HepG2 (cell line): ENCODE results near the gene MAP1B. TPM values are rescaled to one million over a fixed set of nuclear protein-coding genes. Genes with fewer than 3 reads are reported as not detected.
A peak's percentile ranks its signal among the peaks of the same experiment; 100 is the strongest.

Source experiments
- BORCS8-MEF2B ChIP-seq: sonication (generic); formaldehyde crosslinking; IDR thresholded peaks from 2 replicates; pipeline ENCODE4 v1.8.0; 2022; ENCODE audit warnings: mild to moderate bottlenecking, missing genetic modification reagents
- E2F1 ChIP-seq: sonication (generic); formaldehyde crosslinking; IDR thresholded peaks from 2 replicates; pipeline ENCODE4 v1.5.0; 2020; ENCODE audit warnings: missing genetic modification reagents
- MED13 ChIP-seq: sonication (generic); formaldehyde crosslinking; IDR thresholded peaks from 2 replicates; pipeline ENCODE4 v1.5.0; 2020; ENCODE audit warnings: missing genetic modification reagents
- SNAPC4 ChIP-seq: sonication (generic); formaldehyde crosslinking; IDR thresholded peaks from 2 replicates; pipeline ENCODE4 v1.4.0; 2020; ENCODE audit warnings: mild to moderate bottlenecking, missing genetic modification reagents
- SRSF9 ChIP-seq: fragments of 200-400 bp; formaldehyde crosslinking; IDR thresholded peaks from 2 replicates; pipeline ENCODE4 v1.6.1; 2018; ENCODE audit warnings: borderline replicate concordance, mild to moderate bottlenecking, low read depth, low read length; ENCODE audit not compliant: insufficient read depth, poor library complexity, severe bottlenecking
- YEATS4 ChIP-seq: sonication (generic); formaldehyde crosslinking; IDR thresholded peaks from 2 replicates; pipeline ENCODE4 v1.4.0; 2020; ENCODE audit warnings: missing genetic modification reagents, borderline replicate concordance
- ZNF446 ChIP-seq: sonication (generic); formaldehyde crosslinking; IDR thresholded peaks from 2 replicates; pipeline ENCODE4 v1.5.0; 2020; ENCODE audit warnings: mild to moderate bottlenecking, missing genetic modification reagents
- ZNF503 ChIP-seq: sonication (generic); formaldehyde crosslinking; IDR thresholded peaks from 2 replicates; pipeline ENCODE4 v1.4.0; 2020; ENCODE audit warnings: missing genetic modification reagents
- ZNF766 ChIP-seq: sonication (generic); formaldehyde crosslinking; IDR thresholded peaks from 2 replicates; pipeline ENCODE4 v1.5.0; 2020; ENCODE audit warnings: missing genetic modification reagents, borderline replicate concordance
- polyA plus RNA-seq, 8 experiments: library from polyadenylated mRNA; depleted of rRNA in 3 of 8; stranded (reverse) in 7 of 8; unstranded in 1 of 8; fragments of >200 nt; fragmentation: Illumina TruSeq in 4 of 8; extraction: Trizol in 4 of 8; gene quantifications; 2 replicates each; pipeline versions ENCODE4 v1.2.1 to v1.2.3, GENCODE V29; 2011 to 2016; ENCODE audit warnings: low read depth in 4 of 8, missing spikeins in 1 of 8, mixed read lengths in 1 of 8; ENCODE audit not compliant: insufficient read depth in 1 of 8
- total RNA-seq, 5 experiments: library from RNA; depleted of rRNA; stranded (reverse); fragments of >200 nt; fragmentation: Illumina TruSeq; extraction: Trizol; gene quantifications; 2 replicates each; pipeline ENCODE4 v1.2.3, GENCODE V29; 2016; ENCODE audit warnings: low read depth in 1 of 5
- TF ChIP-seq, protein P1 (sequence below): sonication (generic); formaldehyde crosslinking; IDR thresholded peaks from 2 replicates; pipeline ENCODE4 v1.5.0; 2020; ENCODE audit warnings: mild to moderate bottlenecking, missing genetic modification reagents, borderline replicate concordance

The MAP1B gene
- total and polyA plus RNA-seq, 2 of the 13 experiments (the other 11 are each of a cell fraction or from before 2014, with no cell fraction given) = 3.3 to 6.2 TPM

DNA sequence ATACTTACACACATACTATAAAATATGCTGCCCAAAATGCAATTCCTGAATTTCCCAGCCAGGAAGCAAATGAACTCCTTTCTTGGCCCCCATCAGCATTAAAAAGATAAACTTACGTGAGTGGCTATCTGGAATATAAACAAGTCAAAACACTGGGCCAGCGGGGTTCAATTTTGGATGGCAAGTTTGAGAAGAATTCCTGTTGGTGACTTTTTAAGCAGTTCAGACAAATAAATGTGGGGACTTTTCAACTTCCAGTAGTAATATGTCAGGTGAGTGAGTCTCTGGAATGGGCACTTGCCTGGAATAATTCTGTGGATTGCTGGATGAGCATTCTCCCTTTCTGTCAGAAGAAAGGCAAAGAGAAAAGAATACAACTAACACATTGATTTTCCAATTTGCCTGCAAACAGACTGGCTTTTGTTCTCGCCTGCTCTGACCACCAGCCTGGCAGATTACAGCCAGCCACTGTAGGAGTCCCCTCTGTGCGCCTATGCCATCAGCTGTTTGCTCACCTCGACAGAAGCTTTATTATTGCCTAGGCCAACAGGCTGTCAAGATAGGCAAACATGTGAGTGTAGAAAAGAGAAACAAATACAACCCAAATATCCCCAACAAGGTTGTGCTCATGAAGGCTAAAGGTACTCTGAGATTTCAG, 134.2 kb downstream of the MAP1B start (continued):
- TF ChIP-seq, protein P1, sequence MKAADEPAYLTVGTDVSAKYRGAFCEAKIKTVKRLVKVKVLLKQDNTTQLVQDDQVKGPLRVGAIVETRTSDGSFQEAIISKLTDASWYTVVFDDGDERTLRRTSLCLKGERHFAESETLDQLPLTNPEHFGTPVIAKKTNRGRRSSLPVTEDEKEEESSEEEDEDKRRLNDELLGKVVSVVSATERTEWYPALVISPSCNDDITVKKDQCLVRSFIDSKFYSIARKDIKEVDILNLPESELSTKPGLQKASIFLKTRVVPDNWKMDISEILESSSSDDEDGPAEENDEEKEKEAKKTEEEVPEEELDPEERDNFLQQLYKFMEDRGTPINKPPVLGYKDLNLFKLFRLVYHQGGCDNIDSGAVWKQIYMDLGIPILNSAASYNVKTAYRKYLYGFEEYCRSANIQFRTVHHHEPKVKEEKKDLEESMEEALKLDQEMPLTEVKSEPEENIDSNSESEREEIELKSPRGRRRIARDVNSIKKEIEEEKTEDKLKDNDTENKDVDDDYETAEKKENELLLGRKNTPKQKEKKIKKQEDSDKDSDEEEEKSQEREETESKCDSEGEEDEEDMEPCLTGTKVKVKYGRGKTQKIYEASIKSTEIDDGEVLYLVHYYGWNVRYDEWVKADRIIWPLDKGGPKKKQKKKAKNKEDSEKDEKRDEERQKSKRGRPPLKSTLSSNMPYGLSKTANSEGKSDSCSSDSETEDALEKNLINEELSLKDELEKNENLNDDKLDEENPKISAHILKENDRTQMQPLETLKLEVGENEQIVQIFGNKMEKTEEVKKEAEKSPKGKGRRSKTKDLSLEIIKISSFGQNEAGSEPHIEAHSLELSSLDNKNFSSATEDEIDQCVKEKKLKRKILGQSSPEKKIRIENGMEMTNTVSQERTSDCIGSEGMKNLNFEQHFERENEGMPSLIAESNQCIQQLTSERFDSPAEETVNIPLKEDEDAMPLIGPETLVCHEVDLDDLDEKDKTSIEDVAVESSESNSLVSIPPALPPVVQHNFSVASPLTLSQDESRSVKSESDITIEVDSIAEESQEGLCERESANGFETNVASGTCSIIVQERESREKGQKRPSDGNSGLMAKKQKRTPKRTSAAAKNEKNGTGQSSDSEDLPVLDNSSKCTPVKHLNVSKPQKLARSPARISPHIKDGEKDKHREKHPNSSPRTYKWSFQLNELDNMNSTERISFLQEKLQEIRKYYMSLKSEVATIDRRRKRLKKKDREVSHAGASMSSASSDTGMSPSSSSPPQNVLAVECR = peak; percentile 62; the same call in 1 of the 2 replicates
- no peak for TF ChIP-seq YEATS4 (CRISPR knock-in tag)
- TF ChIP-seq MED13 = no peak
- no peak for TF ChIP-seq SRSF9
- peak; percentile 66; the same call in 1 of the 2 replicates for TF ChIP-seq ZNF503 (CRISPR knock-in tag)
- TF ChIP-seq BORCS8-MEF2B (CRISPR knock-in tag) = no peak
- TF ChIP-seq ZNF446 (CRISPR knock-in tag) = no peak
- TF ChIP-seq SNAPC4 (CRISPR knock-in tag) = no peak
- no peak for TF ChIP-seq ZNF766
- TF ChIP-seq E2F1 (CRISPR knock-in tag) = no peak
